DMS 273 (cell line): ENCODE results near the gene PEAK1.

Experiments
- DNase-seq: peaks from one replicate; lab custom pipeline; 2025; ENCODE audit not compliant: unreplicated experiment; lab: John Stamatoyannopoulos, UW

PEAK1 gene

GRCh38 chr15:77367631-77368030 lies 52.3 kb downstream of the PEAK1 start:
- DNase-seq = no peak

DNA sequence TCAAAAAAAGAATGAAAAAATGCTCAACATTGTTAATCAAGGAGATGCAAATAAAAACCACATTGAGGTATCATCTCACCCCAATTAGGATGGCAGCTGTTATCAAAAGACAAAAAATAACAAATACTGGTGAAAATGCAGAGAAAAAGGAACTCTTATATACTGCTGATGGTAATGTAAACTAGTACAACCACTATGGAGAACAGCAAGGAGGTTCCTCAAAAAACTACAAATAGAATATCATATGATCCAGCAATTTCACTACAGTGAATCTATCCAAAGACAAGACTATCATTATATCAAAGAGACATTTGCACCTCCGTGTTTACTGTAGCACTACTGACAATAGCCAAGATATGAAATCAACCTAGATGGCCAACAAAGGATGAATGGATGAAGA lies 58.4 kb downstream of the PEAK1 start:
- DNase-seq = no peak

- no peak for DNase-seq
These were observed 61.2 kb downstream of the PEAK1 start for GRCh38 chr15:77358545-77359240.

DNA sequence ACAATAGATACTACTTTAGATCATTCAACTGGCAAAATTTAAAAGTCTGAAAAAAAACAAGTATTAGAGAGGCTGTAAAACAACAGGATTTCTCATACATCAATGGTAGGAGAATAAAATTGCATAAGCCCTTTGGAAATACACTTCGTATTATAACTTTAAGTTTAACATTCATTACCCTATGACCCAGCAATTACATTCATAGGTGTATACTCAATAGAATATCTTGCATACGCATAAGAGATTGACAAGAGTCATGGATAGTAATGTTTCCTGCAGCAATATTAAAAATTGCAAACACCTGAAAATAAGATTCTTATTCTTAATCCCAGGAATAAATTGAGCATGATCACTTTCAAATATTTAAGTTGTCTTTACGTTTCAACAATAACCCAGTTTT lies 63.6 kb downstream of the PEAK1 start:
- no peak for DNase-seq

DNA sequence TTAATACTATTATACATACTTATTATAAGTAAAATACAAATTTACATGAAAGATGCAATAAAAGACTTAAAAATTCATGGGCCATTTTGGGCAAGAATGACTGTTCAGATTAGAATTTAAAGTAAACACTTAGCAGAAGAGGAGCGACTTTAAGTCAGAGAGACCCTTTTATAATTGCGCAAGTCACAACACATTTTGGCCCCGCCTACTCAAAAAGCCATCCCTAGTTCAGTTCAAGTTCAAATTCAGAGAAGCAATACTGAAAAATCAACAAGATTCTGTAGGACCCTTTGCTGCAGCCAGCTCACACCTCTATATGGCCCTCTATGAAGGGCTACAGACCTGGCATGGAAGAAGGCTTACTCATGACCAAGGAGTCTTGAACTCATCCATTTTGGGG lies 64.6 kb downstream of the PEAK1 start:
- no peak for DNase-seq

DNA sequence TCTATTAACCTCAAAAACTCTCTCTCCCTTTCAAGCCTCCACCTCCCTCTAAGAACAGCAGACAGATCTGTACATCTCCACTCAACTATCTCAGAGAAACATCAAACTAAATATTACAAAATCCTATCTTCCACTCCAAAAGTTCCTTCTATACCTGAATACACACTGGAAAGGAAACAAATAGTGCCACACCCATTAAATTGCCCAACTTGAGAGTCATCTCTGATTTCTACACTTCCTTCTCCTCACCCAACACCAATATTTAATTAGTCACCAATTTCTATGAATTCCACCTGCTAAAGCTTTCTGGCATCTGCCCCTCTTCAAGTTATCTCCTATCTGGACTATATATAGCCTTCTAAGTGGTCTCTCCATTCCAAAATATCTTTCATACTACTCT lies 65.8 kb downstream of the PEAK1 start:
- DNase-seq = no peak

GRCh38 chr15:77352887-77353286 lies 67.0 kb downstream of the PEAK1 start:
- DNase-seq = peak; percentile 14

- DNase-seq = no peak
These were observed 69.1 kb downstream of the PEAK1 start for GRCh38 chr15:77350792-77351191.

DNA sequence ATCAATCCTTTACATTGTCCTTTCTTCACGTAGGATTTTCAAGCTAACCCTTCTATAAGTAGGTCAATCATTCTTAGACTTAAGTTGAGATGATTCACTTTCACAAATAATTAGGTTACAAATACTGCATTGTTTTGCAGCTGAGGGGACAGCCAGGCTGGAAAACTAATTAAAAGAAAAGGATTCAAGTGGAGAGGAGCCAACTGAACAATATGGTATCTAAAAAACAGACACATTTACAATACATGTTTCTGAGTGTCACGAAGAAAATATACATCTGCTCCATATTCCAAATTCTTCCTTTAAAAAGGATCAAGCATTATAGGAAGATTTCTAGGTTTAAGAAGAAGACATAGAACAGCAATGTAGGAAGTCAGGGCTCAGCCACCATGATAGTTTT lies 70.2 kb downstream of the PEAK1 start:
- no peak for DNase-seq

DNA sequence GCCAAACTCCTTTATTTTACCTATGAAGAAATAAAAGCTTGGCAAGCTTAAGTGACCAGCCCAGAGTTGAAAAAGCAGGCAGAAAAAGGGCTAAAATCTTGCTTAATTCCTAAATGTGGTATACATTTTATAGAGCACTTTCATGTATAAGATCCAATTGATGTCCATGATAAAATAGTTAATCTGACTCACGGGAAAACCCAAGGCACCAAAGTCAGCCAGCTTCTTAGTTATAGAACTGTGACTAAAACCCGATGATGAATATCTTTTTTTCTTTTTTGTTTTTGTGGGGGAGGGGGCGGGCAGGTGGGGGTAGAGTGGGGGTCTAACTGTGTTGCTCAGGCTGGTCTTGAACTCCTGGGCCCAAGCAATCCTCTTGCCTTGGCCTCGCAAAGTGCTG lies 71.4 kb downstream of the PEAK1 start:
- DNase-seq = no peak

GRCh38 chr15:77347197-77347596 lies 72.7 kb downstream of the PEAK1 start:
- no peak for DNase-seq

GRCh38 chr15:77346245-77347036 lies 73.5 kb downstream of the PEAK1 start:
- DNase-seq = no peak

DNA sequence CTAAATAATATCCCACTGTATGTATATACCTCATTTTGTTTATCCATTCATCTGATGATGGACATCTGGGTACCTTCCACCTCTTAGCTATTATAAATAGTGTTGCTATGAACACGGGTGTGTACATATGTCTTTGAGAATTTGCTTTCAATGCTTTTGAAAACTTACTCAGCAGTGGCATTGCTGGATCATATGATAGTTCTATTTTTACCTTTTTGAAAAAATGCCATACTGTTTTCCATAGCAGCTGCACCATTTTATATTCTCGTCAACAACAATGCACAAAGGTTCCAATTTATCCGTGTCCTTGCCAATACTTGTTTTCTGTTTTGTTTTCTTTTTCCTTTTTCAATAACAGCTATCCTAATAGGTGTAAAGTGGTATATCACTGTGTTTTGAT lies 77.1 kb downstream of the PEAK1 start:
- no peak for DNase-seq

- DNase-seq = no peak
These were observed 79.7 kb downstream of the PEAK1 start for GRCh38 chr15:77340245-77340644.

GRCh38 chr15:77336006-77336405 lies 83.9 kb downstream of the PEAK1 start:
- no peak for DNase-seq

DNA sequence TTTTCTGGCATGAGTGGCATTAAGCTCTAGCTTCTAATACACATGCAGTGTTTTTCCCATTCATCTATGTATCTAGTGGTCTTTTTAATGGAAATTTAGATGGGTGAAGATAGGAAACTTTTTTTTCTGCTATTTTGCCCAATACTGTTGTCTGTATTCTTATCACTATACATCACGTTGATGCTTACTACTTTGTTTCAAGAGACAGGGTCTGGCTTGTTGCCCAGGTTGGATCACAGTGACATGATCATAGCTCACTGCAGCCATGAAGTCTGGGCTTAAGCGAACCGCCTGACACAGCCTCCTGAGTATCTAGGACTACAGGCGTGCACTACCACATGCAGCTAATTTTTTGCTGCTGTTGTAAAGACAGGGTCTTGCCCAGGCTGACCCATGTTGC lies 84.6 kb downstream of the PEAK1 start:
- peak; percentile 1 for DNase-seq

DNA sequence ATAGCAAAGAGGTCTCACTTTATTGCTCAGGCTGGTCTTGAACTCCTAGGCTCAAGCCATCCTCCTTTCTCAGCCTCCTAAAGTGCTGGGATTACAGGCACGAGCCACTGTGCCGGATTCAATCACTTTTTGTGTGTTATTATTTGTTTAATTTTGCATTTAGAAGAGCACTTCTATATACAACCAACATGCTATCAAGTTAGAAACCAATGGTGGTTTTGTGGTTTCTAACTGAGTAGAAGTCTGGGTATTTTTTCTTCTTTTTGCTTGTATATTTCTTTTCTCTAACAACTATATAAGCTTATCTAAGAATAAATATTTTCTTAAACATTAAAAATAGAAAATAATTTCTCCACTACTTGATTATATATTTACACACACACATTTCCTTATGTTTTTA lies 86.7 kb downstream of the PEAK1 start:
- DNase-seq = no peak

- DNase-seq = no peak
These were observed 90.7 kb downstream of the PEAK1 start for GRCh38 chr15:77329202-77329601.

GRCh38 chr15:77327844-77328529 lies 91.9 kb downstream of the PEAK1 start:
- DNase-seq = no peak

- no peak for DNase-seq
These were observed 92.7 kb downstream of the PEAK1 start for GRCh38 chr15:77327168-77327567.

- no peak for DNase-seq
These were observed 93.5 kb downstream of the PEAK1 start for GRCh38 chr15:77326366-77326765.

- DNase-seq = peak; percentile 11
These were observed 107.4 kb downstream of the PEAK1 start for GRCh38 chr15:77312523-77312922.
